GM06990 (cell line): ENCODE measurements around the gene CYP4F2.

Source experiments
- DNase-seq: peaks from one replicate; pipeline ENCODE4 v3.0.0-alpha.2; 2011; ENCODE audit not compliant: insufficient read length; ENCODE audit errors: extremely low read depth
- H3K27me3 ChIP-seq: replicated peaks from 2 replicates; pipeline ENCODE4 v1.6.0; 2011; ENCODE audit warnings: low read length; ENCODE audit not compliant: control insufficient read depth, insufficient read depth
- H3K36me3 ChIP-seq: 2 replicates; pipeline ENCODE4 v1.5.1; 2011; ENCODE audit warnings: low read length; ENCODE audit not compliant: control insufficient read depth, insufficient read depth
- H3K4me3 ChIP-seq: replicated peaks from 2 replicates; pipeline ENCODE4 v1.5.1; 2011; ENCODE audit warnings: low read depth, mild to moderate bottlenecking, control low read depth, low read length
- CTCF ChIP-seq: IDR thresholded peaks from 2 replicates; pipeline ENCODE4 v1.5.1; 2011; ENCODE audit warnings: low read length, control low read depth, mild to moderate bottlenecking, inconsistent platforms; ENCODE audit not compliant: insufficient read depth, poor library complexity, severe bottlenecking

The CYP4F2 gene

GRCh38 chr19:15923702-15924101 lies 25.8 kb upstream of the CYP4F2 start:
- Histone ChIP-seq H3K4me3 (no peak overlapping the region), H3K27me3 (no peaks in the 10 kb centered on the region), H3K36me3 (no peaks in the 10 kb centered on the region)
- DNase-seq: no peak
- no peak for TF ChIP-seq CTCF

- H3K4me3 ChIP-seq: no peak overlapping the region
- DNase-seq: no peak
- H3K36me3 ChIP-seq: no peaks in the 10 kb centered on the region
- H3K27me3 ChIP-seq: no peaks in the 10 kb centered on the region
- no peak for TF ChIP-seq CTCF
Measured at GRCh38 chr19:15922021-15922420, 24.1 kb upstream of the CYP4F2 start.

- Histone ChIP-seq H3K36me3 (no peaks in the 10 kb centered on the region), H3K4me3 (no peak overlapping the region)
- TF ChIP-seq CTCF: no peak
Measured at GRCh38 chr19:15919243-15919642, 21.4 kb upstream of the CYP4F2 start.

GRCh38 chr19:15915109-15915508 lies 17.2 kb upstream of the CYP4F2 start:
- no peak overlapping the region for H3K4me3 ChIP-seq
- H3K36me3 ChIP-seq: no peaks in the 10 kb centered on the region
- DNase-seq: no peak
- H3K27me3 ChIP-seq: no peaks in the 10 kb centered on the region
- TF ChIP-seq CTCF: no peak

More at GRCh38 chr19:15919243-15919642, 21.4 kb upstream of the CYP4F2 start:
- H3K27me3 ChIP-seq: no peaks in the 10 kb centered on the region
- DNase-seq: no peak

GRCh38 chr19:15913830-15914229 lies 16.0 kb upstream of the CYP4F2 start:
- no peak for TF ChIP-seq CTCF

GRCh38 chr19:15913384-15913783 lies 15.5 kb upstream of the CYP4F2 start:
- no peak for TF ChIP-seq CTCF
- DNase-seq: no peak
- Histone ChIP-seq H3K36me3 (no peaks in the 10 kb centered on the region), H3K4me3 (no peak overlapping the region), H3K27me3 (no peaks in the 10 kb centered on the region)

More at GRCh38 chr19:15913830-15914229, 16.0 kb upstream of the CYP4F2 start:
- H3K4me3 ChIP-seq: no peak overlapping the region
- no peak for DNase-seq
- no peaks in the 10 kb centered on the region for H3K27me3 ChIP-seq
- no peaks in the 10 kb centered on the region for H3K36me3 ChIP-seq
